HG02852 (cell line): Measurements from ENCODE around the gene MCC.
A peak's percentile ranks its signal among the peaks of the same experiment; 100 is the strongest.
"Not testable (repeated sequence)": the region's sequence is repeated elsewhere in the genome, so short reads cannot be mapped to it uniquely, and the experiment has no call there.

Experiments
- ATAC-seq: cut with Tn5 transposase; IDR thresholded peaks from one replicate; pipeline ENCODE4 v1.9.1; 2021; ENCODE audit warnings: mild to moderate bottlenecking, moderate library complexity; ENCODE audit not compliant: unreplicated experiment

Gene MCC

GRCh38 chr5:113427871-113428574 lies 60.2 kb downstream of the MCC start:
- no peak for ATAC-seq

- ATAC-seq, result no peak
Observed at GRCh38 chr5:113425909-113426308, 62.3 kb downstream of the MCC start.

- ATAC-seq, result no peak
Observed at GRCh38 chr5:113421693-113422092, 66.6 kb downstream of the MCC start.

GRCh38 chr5:113405530-113405929 lies 82.7 kb downstream of the MCC start:
- no peak for ATAC-seq

DNA sequence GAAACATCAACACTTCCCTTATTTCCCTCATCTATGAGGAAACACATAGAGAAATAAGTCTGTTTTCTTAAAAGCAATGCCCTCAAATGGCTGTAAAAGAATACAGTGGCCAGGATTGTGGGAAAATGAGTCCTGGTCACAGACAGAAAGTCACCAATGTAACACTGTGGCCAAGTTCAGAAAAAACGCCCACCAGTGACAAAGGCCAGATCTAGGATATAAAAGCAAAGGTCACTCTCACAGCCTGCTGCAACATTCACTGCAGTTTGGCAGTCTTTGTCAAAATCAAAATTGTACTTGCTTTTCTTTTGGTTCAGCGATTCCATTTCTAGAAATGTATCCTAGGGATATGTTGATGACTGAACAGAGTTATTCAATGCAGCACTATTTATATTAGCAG lies 84.0 kb downstream of the MCC start:
- no peak for ATAC-seq

GRCh38 chr5:113397986-113398385 lies 90.3 kb downstream of the MCC start:
- ATAC-seq, result not testable (repeated sequence)

GRCh38 chr5:113397046-113397445 lies 91.2 kb downstream of the MCC start:
- ATAC-seq, result no peak

- ATAC-seq, result no peak
Observed at GRCh38 chr5:113394658-113395057, 93.6 kb downstream of the MCC start.

DNA sequence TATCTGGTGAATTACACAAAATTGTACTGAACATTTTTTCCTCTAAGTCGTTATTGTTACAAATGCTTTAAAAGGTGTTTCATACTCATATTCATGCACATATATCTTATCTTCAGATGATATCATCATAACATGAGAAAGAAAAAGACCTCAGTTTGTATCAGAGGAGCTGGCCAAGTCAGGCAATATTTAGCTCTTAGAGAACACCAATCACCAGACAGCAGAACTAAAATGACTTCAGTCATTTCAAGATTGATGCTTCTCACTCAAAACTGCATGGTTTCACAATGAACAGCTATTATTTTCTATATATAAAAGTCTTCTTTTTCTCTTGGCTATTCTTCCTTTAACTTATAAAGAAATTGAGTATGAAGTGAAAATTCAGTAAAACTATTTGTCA lies 98.0 kb downstream of the MCC start:
- peak; percentile 84 for ATAC-seq

DNA sequence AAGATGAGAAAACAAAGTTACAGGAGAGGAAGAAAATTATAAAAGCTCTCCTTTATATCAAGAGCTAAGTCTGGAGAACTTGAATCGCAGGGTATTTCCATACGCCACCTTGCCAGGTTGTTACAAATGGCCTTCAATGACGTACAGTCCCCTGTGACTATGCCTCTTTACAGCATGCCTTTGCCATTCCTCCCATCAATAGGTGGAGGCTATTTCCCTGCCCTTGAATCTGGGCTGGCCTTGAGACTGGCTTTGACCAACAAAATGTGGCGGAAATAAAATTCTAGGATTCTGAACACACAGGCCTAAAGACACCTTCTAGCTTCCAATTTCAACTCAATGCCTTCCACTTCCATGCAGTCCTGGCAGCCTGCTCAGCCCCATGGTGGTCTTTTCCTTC lies 99.1 kb downstream of the MCC start:
- no peak for ATAC-seq

GRCh38 chr5:113387844-113388243 lies 100.4 kb downstream of the MCC start:
- ATAC-seq, result no peak

DNA sequence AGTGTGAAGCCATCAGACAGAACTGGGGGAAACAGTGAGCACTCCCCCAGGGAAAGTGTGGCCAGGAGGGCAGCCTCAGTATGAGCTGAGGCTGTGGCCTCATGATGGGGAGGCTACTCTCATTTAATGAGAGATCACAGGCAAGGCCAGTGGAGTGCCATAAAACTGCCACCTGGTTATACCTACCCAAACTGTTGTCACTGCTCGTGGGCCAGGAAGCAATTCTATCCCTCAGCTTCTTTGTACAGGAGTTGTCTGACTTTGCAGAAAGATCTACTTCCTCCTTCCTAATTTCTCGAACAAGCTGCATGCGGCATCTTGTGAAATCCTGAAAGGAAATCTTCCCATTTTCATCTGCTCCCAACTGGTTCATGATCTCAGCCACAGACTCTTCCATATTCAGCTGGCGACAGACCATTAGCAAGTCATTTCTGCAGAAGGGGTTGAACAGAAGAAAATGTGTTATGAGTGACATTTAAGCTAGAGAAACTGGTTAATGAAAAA lies 103.4 kb downstream of the MCC start:
- no peak for ATAC-seq

DNA sequence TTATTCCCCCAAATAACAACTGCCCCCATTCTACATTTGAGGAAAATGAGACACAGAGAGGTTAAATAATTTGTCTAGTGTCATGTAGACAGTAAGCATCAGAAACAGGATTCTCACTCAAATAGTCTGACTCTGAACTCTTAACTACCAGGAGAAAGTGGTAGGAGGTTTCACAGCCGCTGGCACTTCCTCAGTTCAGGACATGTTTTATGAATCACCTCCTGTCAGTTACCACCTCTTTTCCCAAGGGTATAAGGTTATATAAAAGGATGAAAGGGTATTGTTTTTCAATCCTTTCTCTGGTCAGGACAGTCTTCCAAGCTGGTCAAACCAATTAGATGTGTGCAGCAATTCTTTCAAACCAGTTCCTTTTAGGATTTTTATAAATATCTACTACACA lies 105.5 kb downstream of the MCC start:
- no peak for ATAC-seq

DNA sequence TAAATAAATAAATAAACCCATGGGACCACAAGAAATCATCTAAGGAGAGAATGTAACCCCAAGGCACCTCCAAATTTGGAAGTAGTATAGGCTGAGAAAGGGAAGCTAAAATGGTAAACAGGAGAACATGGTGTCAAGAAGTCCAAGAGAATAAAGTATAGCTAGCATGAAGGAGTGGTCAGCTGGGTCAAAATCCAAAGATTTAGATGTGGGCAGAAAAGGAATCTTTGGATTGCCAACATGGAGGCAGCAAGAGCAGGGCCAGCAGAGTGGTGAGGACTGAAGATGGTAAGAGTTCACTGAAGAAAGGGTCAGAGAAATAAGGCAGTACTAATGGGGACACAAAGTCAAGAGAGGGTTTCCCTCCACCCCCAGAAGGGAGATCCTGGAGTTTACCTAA lies 106.5 kb downstream of the MCC start:
- no peak for ATAC-seq

- no peak for ATAC-seq
Observed at GRCh38 chr5:113380807-113381326, 107.4 kb downstream of the MCC start.

DNA sequence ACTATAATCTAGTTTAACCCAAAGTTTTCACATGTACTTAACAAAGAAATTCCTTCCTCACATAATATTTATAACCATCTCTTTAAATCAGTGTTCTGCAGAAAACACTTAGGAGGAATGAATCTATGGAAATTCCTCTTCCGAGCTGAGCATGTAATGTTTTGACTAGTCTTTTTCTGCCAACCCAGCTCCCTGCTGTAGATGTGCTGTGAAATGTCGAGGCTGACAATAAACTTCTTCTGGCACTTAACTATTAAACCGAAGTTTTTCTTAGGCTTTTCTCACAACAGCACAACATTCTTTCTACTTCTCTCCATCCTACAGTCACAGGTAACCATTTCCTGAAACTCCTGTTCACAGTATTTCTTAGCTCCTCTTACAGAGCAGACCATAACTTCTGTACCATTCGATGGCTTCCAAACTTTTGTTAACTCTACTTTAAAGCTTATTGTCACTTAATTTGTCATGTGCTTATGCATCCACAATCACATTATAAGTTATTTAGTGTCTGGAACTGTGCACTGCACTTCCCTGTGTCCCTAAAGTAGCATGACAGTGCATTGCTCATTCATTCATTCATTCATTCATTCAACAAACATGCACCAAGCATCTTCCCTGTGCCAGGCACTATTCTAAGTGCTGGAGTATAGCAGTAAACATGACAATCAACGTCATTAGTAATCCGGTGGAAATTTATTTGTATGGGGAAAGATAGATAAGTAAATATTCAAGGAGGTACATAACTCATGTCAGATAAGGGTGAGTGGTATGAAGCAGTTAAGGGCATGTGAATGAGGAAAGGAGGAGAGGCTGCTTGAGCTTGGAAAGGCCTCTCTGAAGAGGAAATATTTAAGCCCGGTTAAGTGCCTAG lies 108.1 kb downstream of the MCC start:
- ATAC-seq, result no peak

- peak; percentile 77 for ATAC-seq
Observed at GRCh38 chr5:113378959-113379541, 109.2 kb downstream of the MCC start.

DNA sequence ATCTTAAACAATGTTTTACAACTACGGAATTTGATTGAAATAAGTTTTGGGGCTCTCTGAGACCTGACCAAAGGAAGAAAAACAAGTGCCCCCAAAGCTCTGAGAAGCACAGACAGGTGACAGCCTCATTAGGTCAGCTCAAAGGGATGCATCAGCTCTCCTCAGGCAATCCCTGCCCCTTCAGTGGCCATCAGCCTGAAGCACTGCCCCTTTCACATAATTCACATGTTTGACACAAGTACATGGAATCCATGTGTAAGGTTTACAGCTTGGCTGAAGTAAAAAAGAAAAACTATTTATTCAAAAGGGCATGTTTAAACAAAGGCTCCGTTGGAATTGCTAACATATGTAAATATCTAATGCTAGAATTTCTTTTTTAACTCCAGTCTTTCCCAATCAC lies 109.7 kb downstream of the MCC start:
- ATAC-seq, result no peak

DNA sequence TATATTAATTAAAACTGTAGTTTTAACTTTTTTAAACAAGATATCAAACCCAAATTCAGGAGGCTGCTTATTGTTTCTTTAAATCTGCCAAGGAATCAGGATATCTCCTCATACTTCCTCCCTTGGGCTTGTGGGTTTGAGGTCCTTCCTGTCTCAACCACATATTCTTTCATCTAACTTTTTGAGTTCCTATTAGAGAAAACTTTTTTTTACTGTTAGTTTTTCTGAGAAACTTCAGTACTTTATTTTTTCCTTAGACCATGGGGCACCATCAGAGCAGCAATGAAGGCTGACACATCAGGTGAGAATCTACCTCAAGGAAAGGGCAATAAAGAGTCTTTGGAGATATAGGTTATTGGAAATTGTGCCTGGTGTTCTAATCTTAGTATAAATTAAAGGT lies 110.2 kb downstream of the MCC start:
- ATAC-seq, result no peak

GRCh38 chr5:113376640-113377039 lies 111.6 kb downstream of the MCC start:
- no peak for ATAC-seq

- no peak for ATAC-seq
Observed at GRCh38 chr5:113375480-113376060, 112.7 kb downstream of the MCC start.
